Measurements from ENCODE around the gene THUMPD3. TPM values are rescaled to one million over a fixed set of nuclear protein-coding genes. Genes with fewer than 3 reads are reported as not detected.

Gene THUMPD3
- total and polyA plus RNA-seq, 2 of the 13 experiments (the other 11 are each of a cell fraction or from before 2014, with no cell fraction given): 31.2 to 44.1 TPM

- Histone ChIP-seq H3K9ac (ENCODE audit: insufficient read depth, low read depth, low read length) (no peak overlapping the region), H3K4me2 (ENCODE audit: low read depth, low read length) (no peak overlapping the region), H3K4me1 (ENCODE audit: insufficient read depth, low read length) (peaks cover 8% of the 10 kb centered on the region), H2AFZ (ENCODE audit: low read length) (no peak overlapping the region), H3K4me3 (replicated peaks in 1 of 3; ENCODE audit: insufficient read depth in 1 of 3, low read depth in 2 of 3, low read length in 3 of 3) (no peak overlapping the region), H3K27me3 (ENCODE audit: control insufficient read depth in 1 of 2, insufficient read depth in 2 of 2, low read length in 2 of 2) (0 out of 5 replicates have a peak, but pooled peaks cover 0 to 6% of the 10 kb centered on the region in 2 experiments), H4K20me1 (ENCODE audit: insufficient read depth, low read length) (no peaks in the 10 kb centered on the region), H3K9me3 (ENCODE audit: low read length) (peaks cover 7% of the 10 kb centered on the region), H3K79me2 (ENCODE audit: insufficient read depth, low read length) (no peaks in the 10 kb centered on the region), H3K36me3 (replicated peaks in 1 of 2; ENCODE audit: control insufficient read depth in 1 of 2, insufficient read depth in 2 of 2, low read length in 2 of 2) (no peaks in the 10 kb centered on the region), H3K27ac (ENCODE audit: extremely low read length, insufficient read depth, low read length) (no peak overlapping the region)
- ChIA-PET POLR2A (interaction anchor here (0.7 kb wide), 1 partner anchor 40 kb away, joined by 3 read pairs; the partner anchor contains the start of gene THUMPD3), CTCF (ENCODE audit: low intra/inter-chr PET ratio, low total read pairs) (no interaction called here)
- in situ Hi-C loops (cut with HindIII; ENCODE audit: extremely low pct_ligation_motif_present, low pct_unique_long_range_greater_than_20kb): no loop called here
- no peak for DNase-seq (ENCODE audit: low spot score)
- FAIRE-seq: no peak
- TF ChIP-seq ZFP62 (CRISPR knock-in tag; IDR thresholded peaks at IDR 0.05): no peak
- TF ChIP-seq ZNF121 (CRISPR knock-in tag; IDR thresholded peaks at IDR 0.05): no peak
- no peak for TF ChIP-seq ZNF335 (CRISPR knock-in tag; IDR thresholded peaks at IDR 0.05)
- no peak for TF ChIP-seq ZNF263 (CRISPR knock-in tag; IDR thresholded peaks at IDR 0.05)
- TF ChIP-seq ZNF670 (CRISPR knock-in tag; IDR thresholded peaks at IDR 0.05; ENCODE audit: borderline replicate concordance): no peak
- no TSS peak for BruUV-seq (replicated peaks)
- ATAC-seq: no peak
- intact Hi-C loops (cut with micrococcal nuclease; ENCODE audit: unreplicated experiment): no loop called here
- 80% methylated on average over 2 of the region's 2 CpGs for WGBS (ENCODE audit: low lambda C conversion rate)
Measured at GRCh38 chr3:9322780-9323179, 40.1 kb upstream of the THUMPD3 start.

- 80% methylated on average over 4 of the region's 4 CpGs for WGBS (ENCODE audit: low lambda C conversion rate)
- H3K36me3 ChIP-seq (replicated peaks in 1 of 2; ENCODE audit: control insufficient read depth in 1 of 2, insufficient read depth in 2 of 2, low read length in 2 of 2): no peaks in the 10 kb centered on the region
- in situ Hi-C loops (cut with HindIII; ENCODE audit: extremely low pct_ligation_motif_present, low pct_unique_long_range_greater_than_20kb): no loop called here
- H3K4me1 ChIP-seq (ENCODE audit: insufficient read depth, low read length): no peaks in the 10 kb centered on the region
- 0 out of 5 replicates have a peak, but pooled peaks cover 0 to under 1% of the 10 kb centered on the region in 2 experiments for H3K27me3 ChIP-seq (ENCODE audit: control insufficient read depth in 1 of 2, insufficient read depth in 2 of 2, low read length in 2 of 2)
- no TSS peak for BruUV-seq (replicated peaks)
- no peak for DNase-seq (ENCODE audit: low spot score)
- H3K9me3 ChIP-seq (ENCODE audit: low read length): peaks cover 16% of the 10 kb centered on the region
- H3K4me3 ChIP-seq (replicated peaks in 1 of 3; ENCODE audit: insufficient read depth in 1 of 3, low read depth in 2 of 3, low read length in 3 of 3): no peak overlapping the region
- no peak for ATAC-seq
- CTCF ChIA-PET (ENCODE audit: low intra/inter-chr PET ratio, low total read pairs): no interaction called here
- H2AFZ ChIP-seq (ENCODE audit: low read length): no peak overlapping the region
- TF ChIP-seq ZNF777 (CRISPR knock-in tag; IDR thresholded peaks at IDR 0.05) (no peak), ZNF101 (CRISPR knock-in tag; IDR thresholded peaks at IDR 0.05; ENCODE audit: borderline replicate concordance, low read depth) (no peak), ZNF275 (CRISPR knock-in tag; IDR thresholded peaks at IDR 0.05; ENCODE audit: borderline replicate concordance) (no peak), ZNF788 (CRISPR knock-in tag; IDR thresholded peaks at IDR 0.05; ENCODE audit: borderline replicate concordance) (no peak), SP2 (CRISPR knock-in tag; IDR thresholded peaks at IDR 0.05) (no peak), SOX5 (CRISPR knock-in tag; IDR thresholded peaks at IDR 0.05; ENCODE audit: borderline replicate concordance) (no peak), CENPBD1 (CRISPR knock-in tag; IDR thresholded peaks at IDR 0.05; ENCODE audit: borderline replicate concordance, low read depth) (no peak), XRCC5 (optimal IDR thresholded peaks at IDR 0.05; ENCODE audit: low read length) (no peak), MBD4 (IDR thresholded peaks at IDR 0.05; ENCODE audit: borderline replicate concordance, low read length) (no peak), NFKB2 (CRISPR knock-in tag; IDR thresholded peaks at IDR 0.05; ENCODE audit: borderline replicate concordance) (no peak), SSRP1 (CRISPR knock-in tag; IDR thresholded peaks at IDR 0.05) (no peak)
- intact Hi-C loops (cut with micrococcal nuclease; ENCODE audit: unreplicated experiment): no loop called here
- H3K79me2 ChIP-seq (ENCODE audit: insufficient read depth, low read length): no peaks in the 10 kb centered on the region
- H3K27ac ChIP-seq (ENCODE audit: extremely low read length, insufficient read depth, low read length): no peak overlapping the region
- POLR2A ChIA-PET: no interaction called here
- FAIRE-seq: no peak
- no peak overlapping the region for H3K9ac ChIP-seq (ENCODE audit: insufficient read depth, low read depth, low read length)
- no peak overlapping the region for H3K4me2 ChIP-seq (ENCODE audit: low read depth, low read length)
- H4K20me1 ChIP-seq (ENCODE audit: insufficient read depth, low read length): no peaks in the 10 kb centered on the region
Measured at GRCh38 chr3:9324944-9325343, 37.9 kb upstream of the THUMPD3 start.

Measured in HepG2 (cell line).